H9 (cell line): ENCODE data around the gene PDGFRB. TPM values are rescaled to one million over a fixed set of nuclear protein-coding genes. Genes with fewer than 3 reads are reported as not detected.
A peak's percentile ranks its signal among the peaks of the same experiment; 100 is the strongest.

Source experiments
- DNase-seq: peaks from one replicate; pipeline ENCODE4 v3.0.0-alpha.2; 2017
- H2AFZ ChIP-seq: one replicate; pipeline ENCODE4 v1.6.1; 2013; ENCODE audit warnings: mild to moderate bottlenecking, low read length, control low read depth, moderate library complexity
- H2AK5ac ChIP-seq: 2 replicates; pipeline ENCODE4 v1.6.1; 2013; ENCODE audit warnings: low read length, control low read depth, mixed read lengths; ENCODE audit not compliant: insufficient read length
- H2BK120ac ChIP-seq: one replicate; pipeline ENCODE4 v1.6.1; 2013; ENCODE audit warnings: low read depth, mild to moderate bottlenecking, low read length, control low read depth, inconsistent platforms; ENCODE audit not compliant: poor library complexity, severe bottlenecking
- H2BK12ac ChIP-seq: 2 replicates; pipeline ENCODE4 v1.6.1; 2013; ENCODE audit warnings: low read length, control low read depth, mixed read lengths, low read depth; ENCODE audit not compliant: insufficient read length
- H2BK15ac ChIP-seq: 2 replicates; pipeline ENCODE4 v1.6.1; 2013; ENCODE audit warnings: low read depth, low read length, control low read depth
- H2BK20ac ChIP-seq: one replicate; pipeline ENCODE4 v1.6.1; 2013; ENCODE audit warnings: low read depth, mild to moderate bottlenecking, low read length, control low read depth, inconsistent platforms; ENCODE audit not compliant: poor library complexity, severe bottlenecking
- H2BK5ac ChIP-seq: 2 replicates; pipeline ENCODE4 v1.6.1; 2013; ENCODE audit warnings: low read length, control low read depth, mixed read lengths; ENCODE audit not compliant: insufficient read length
- H3K14ac ChIP-seq: 2 replicates; pipeline ENCODE4 v1.6.1; 2013; ENCODE audit warnings: low read length, control low read depth; ENCODE audit not compliant: insufficient read depth
- H3K18ac ChIP-seq: 2 replicates; pipeline ENCODE4 v1.6.1; 2013; ENCODE audit warnings: low read depth, mild to moderate bottlenecking, mixed read lengths, low read length, control low read depth; ENCODE audit not compliant: insufficient read length
- H3K23ac ChIP-seq: 2 replicates; pipeline ENCODE4 v1.6.1; 2013; ENCODE audit warnings: low read length, control low read depth, mixed read lengths, low read depth; ENCODE audit not compliant: insufficient read length
- H3K23me2 ChIP-seq: 2 replicates; pipeline ENCODE4 v1.6.1; 2013; ENCODE audit warnings: low read depth, mild to moderate bottlenecking, mixed read lengths, low read length, control low read depth; ENCODE audit not compliant: insufficient read length, poor library complexity, severe bottlenecking
- H3K27ac ChIP-seq: 2 replicates; pipeline ENCODE4 v1.5.1; 2013; ENCODE audit warnings: low read length, control low read depth, mixed read lengths, low read depth; ENCODE audit not compliant: insufficient read length
- H3K27me3 ChIP-seq: 2 replicates; pipeline ENCODE4 v1.6.1; 2013; ENCODE audit warnings: low read length, control low read depth, inconsistent platforms; ENCODE audit not compliant: insufficient read depth
- H3K4ac ChIP-seq: 2 replicates; pipeline ENCODE4 v1.6.1; 2013; ENCODE audit warnings: low read depth, mild to moderate bottlenecking, control low read depth, inconsistent platforms, low read length, moderate library complexity
- H3K4me1 ChIP-seq: 2 replicates; pipeline ENCODE4 v1.6.1; 2013; ENCODE audit warnings: low read length, control low read depth, inconsistent platforms; ENCODE audit not compliant: insufficient read depth
- H3K4me2 ChIP-seq: 2 replicates; pipeline ENCODE4 v1.6.1; 2013; ENCODE audit warnings: low read length, control low read depth, mixed read lengths; ENCODE audit not compliant: insufficient read length, insufficient read depth
- H3K56ac ChIP-seq: 2 replicates; pipeline ENCODE4 v1.6.1; 2013; ENCODE audit warnings: low read depth, mild to moderate bottlenecking, mixed read lengths, low read length, control low read depth; ENCODE audit not compliant: insufficient read length
- H3K79me1 ChIP-seq: 2 replicates; pipeline ENCODE4 v1.6.1; 2013; ENCODE audit warnings: low read depth, mild to moderate bottlenecking, moderate library complexity, low read length, control low read depth, inconsistent platforms; ENCODE audit not compliant: insufficient read depth, poor library complexity, severe bottlenecking
- H3K79me2 ChIP-seq: 2 replicates; pipeline ENCODE4 v1.6.1; 2013; ENCODE audit warnings: low read length, control low read depth, inconsistent platforms; ENCODE audit not compliant: insufficient read depth
- H3K9ac ChIP-seq: 2 replicates; pipeline ENCODE4 v1.6.1; 2013; ENCODE audit warnings: low read length, control low read depth, mixed read lengths; ENCODE audit not compliant: insufficient read length; ENCODE audit errors: extremely low read depth
- H3K9me3 ChIP-seq: one replicate; pipeline ENCODE4 v1.6.1; 2013; ENCODE audit warnings: low read depth, low read length, inconsistent platforms; ENCODE audit not compliant: control insufficient read depth
- H3T11ph ChIP-seq: one replicate; pipeline ENCODE4 v1.6.1; 2013; ENCODE audit warnings: mild to moderate bottlenecking, low read length, control low read depth, inconsistent platforms
- H4K20me1 ChIP-seq: one replicate; pipeline ENCODE4 v1.6.1; 2013; ENCODE audit not compliant: control insufficient read depth, insufficient read length, insufficient read depth
- H4K5ac ChIP-seq: 2 replicates; pipeline ENCODE4 v1.6.1; 2013; ENCODE audit warnings: low read depth, mild to moderate bottlenecking, mixed read lengths, low read length, control low read depth; ENCODE audit not compliant: insufficient read length
- H4K8ac ChIP-seq: replicated peaks from 2 replicates; pipeline ENCODE4 v1.6.1; 2013; ENCODE audit warnings: low read length, control low read depth, mixed read lengths, low read depth; ENCODE audit not compliant: insufficient read length
- H4K91ac ChIP-seq: 2 replicates; pipeline ENCODE4 v1.6.1; 2013; ENCODE audit warnings: low read depth, mild to moderate bottlenecking, moderate library complexity, mixed read lengths, low read length, control low read depth; ENCODE audit not compliant: insufficient read length
- H3K27ac Mint-ChIP-seq, 3 experiments: 2 replicates in 2 of 3; 3 replicates in 1 of 3; pipeline ENCODE4 v1.8.0; 2020 to 2021; ENCODE audit warnings: mixed read lengths in 3 of 3, mild to moderate bottlenecking in 1 of 3, moderate library complexity in 1 of 3
- H3K27me3 Mint-ChIP-seq: 2 replicates; pipeline ENCODE4 v1.8.0; 2021; ENCODE audit warnings: low read depth, mild to moderate bottlenecking, moderate library complexity, mixed read lengths
- H3K36me3 Mint-ChIP-seq, 3 experiments: 2 replicates in 2 of 3; 3 replicates in 1 of 3; pipeline ENCODE4 v1.8.0; 2020 to 2021; ENCODE audit warnings: low read depth in 3 of 3, mixed read lengths in 3 of 3; ENCODE audit not compliant: insufficient read depth in 1 of 3
- H3K4me1 Mint-ChIP-seq, 2 experiments: 2 replicates each; pipeline ENCODE4 v1.8.0; 2020; ENCODE audit warnings: mixed read lengths in 2 of 2
- H3K4me3 Mint-ChIP-seq, 2 experiments: 2 replicates in 1 of 2; 3 replicates in 1 of 2; pipeline ENCODE4 v1.8.0; 2020 to 2021; ENCODE audit warnings: mild to moderate bottlenecking in 2 of 2, mixed read lengths in 2 of 2, moderate library complexity in 1 of 2
- H3K9me3 Mint-ChIP-seq, 2 experiments: 2 replicates in 1 of 2; 3 replicates in 1 of 2; pipeline ENCODE4 v1.8.0; 2020; ENCODE audit warnings: mild to moderate bottlenecking in 2 of 2, mixed read lengths in 2 of 2, moderate library complexity in 1 of 2
- WGBS: extraction: QIAGEN DNeasy Blood & Tissue Kit; methylation state at CpG from one replicate; pipeline ENCODE4 v1.1.7; 2013; ENCODE audit warnings: missing lambda C conversion rate, low lambda C conversion rate, mixed read lengths; ENCODE audit not compliant: insufficient read length; ENCODE audit errors: extremely low coverage; 5-methylcytosine and 5-hydroxymethylcytosine counted together
- total RNA-seq: library from RNA; stranded (reverse); gene quantifications from 2 replicates; pipeline ENCODE4 v1.2.1, GENCODE V29; 2021
- TF ChIP-seq, protein P1 (sequence below): fragments of 200-600 bp; sonication (generic); conservative IDR thresholded peaks from 3 replicates; pipeline ENCODE4 v1.8.0; 2021; ENCODE audit warnings: antibody characterized with exemption, mild to moderate bottlenecking

The PDGFRB gene
- total RNA-seq, 1 experiment from 2014 or later: 2.2 TPM

DNA sequence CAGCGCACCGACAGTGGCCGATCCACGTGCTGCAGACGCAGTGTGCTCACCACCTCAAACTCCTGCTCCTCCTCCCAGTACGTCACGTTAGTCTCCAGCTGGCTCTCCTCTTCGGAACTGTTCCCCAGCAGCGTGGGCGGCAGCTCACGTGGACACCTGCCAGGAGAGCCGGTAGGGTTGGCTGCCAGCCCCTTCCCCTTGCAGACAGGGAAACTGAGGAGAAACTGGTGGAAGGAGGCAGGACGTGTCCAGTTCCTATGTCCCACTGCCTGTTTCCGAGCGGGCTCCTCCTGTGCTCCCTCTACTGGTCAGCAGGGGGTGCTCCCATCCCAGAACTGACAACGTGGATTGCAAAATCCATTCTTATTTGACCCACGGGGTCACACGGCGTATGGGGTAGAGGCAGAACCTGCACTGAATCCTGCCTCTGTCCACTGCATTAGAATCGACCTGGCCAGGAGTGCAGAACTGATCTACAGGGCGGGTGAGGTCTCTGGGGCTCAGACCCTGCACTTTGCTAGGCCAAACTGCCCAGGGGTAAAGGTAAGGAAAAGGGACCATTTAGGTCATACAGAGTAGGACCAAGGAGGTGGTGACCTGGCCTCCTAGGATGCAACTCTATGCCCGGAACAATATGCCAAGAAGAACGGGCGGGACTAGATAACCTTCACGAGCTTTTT is 25.7 kb downstream of the PDGFRB start:
- Mint-ChIP-seq H3K4me1 (peaks cover 29 to 31% of the 10 kb centered on the region in 2 experiments), H3K27me3 (peaks cover 71% of the 10 kb centered on the region), H3K4me3 (no peak overlapping the region), H3K9me3 (no peaks in the 10 kb centered on the region), H3K27ac (no peak overlapping the region), H3K36me3 (no peaks in the 10 kb centered on the region; a peak in 1 of 7 replicates)
- H3K79me2 ChIP-seq: no peaks in the 10 kb centered on the region
- no peaks in the 10 kb centered on the region for H4K20me1 ChIP-seq
- H3K14ac ChIP-seq: no peak overlapping the region
- no peaks in the 10 kb centered on the region for H3K79me1 ChIP-seq
- WGBS: no CpG with 5 or more reads among the region's 25 CpGs
- H3K4me1 ChIP-seq: no peaks in the 10 kb centered on the region
- H3K27me3 ChIP-seq: no peaks in the 10 kb centered on the region
- H3K9ac ChIP-seq: no peak overlapping the region
- H2BK15ac ChIP-seq: no peak overlapping the region
- no peak overlapping the region for H3K23ac ChIP-seq
- peak; percentile 71 for DNase-seq
- no peaks in the 10 kb centered on the region for H3K23me2 ChIP-seq
- H3T11ph ChIP-seq: no peak overlapping the region
- no peak overlapping the region for H3K27ac ChIP-seq
- no peak overlapping the region for H3K4me2 ChIP-seq
- no peak overlapping the region for H3K4ac ChIP-seq
- H4K5ac ChIP-seq: no peak overlapping the region
- no peak overlapping the region for H4K8ac ChIP-seq
- TF ChIP-seq, protein P1, sequence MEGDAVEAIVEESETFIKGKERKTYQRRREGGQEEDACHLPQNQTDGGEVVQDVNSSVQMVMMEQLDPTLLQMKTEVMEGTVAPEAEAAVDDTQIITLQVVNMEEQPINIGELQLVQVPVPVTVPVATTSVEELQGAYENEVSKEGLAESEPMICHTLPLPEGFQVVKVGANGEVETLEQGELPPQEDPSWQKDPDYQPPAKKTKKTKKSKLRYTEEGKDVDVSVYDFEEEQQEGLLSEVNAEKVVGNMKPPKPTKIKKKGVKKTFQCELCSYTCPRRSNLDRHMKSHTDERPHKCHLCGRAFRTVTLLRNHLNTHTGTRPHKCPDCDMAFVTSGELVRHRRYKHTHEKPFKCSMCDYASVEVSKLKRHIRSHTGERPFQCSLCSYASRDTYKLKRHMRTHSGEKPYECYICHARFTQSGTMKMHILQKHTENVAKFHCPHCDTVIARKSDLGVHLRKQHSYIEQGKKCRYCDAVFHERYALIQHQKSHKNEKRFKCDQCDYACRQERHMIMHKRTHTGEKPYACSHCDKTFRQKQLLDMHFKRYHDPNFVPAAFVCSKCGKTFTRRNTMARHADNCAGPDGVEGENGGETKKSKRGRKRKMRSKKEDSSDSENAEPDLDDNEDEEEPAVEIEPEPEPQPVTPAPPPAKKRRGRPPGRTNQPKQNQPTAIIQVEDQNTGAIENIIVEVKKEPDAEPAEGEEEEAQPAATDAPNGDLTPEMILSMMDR: peak; percentile 88
- no peak overlapping the region for H2AK5ac ChIP-seq
- H3K18ac ChIP-seq: no peak overlapping the region
- H3K56ac ChIP-seq: no peak overlapping the region
- H2BK12ac ChIP-seq: no peak overlapping the region
- no peak overlapping the region for H2BK20ac ChIP-seq
- no peak overlapping the region for H2AFZ ChIP-seq
- H2BK120ac ChIP-seq: no peak overlapping the region
- H4K91ac ChIP-seq: no peak overlapping the region
- no peak overlapping the region for H2BK5ac ChIP-seq
- no peaks in the 10 kb centered on the region for H3K9me3 ChIP-seq
